DND-41 (cell line): ENCODE data around the gene HMCN1.

Experiments used
- ATAC-seq: fragments of 200-7000 bp; cut with Tn5 transposase; 3 replicates; pipeline ENCODE4 v1.9.1; 2021; ENCODE audit warnings: low read depth; ENCODE audit not compliant: insufficient read depth
- DNase-seq: peaks from one replicate; pipeline ENCODE4 v3.0.0-alpha.2; 2020
- H2AFZ ChIP-seq: 2 replicates; pipeline ENCODE4 v1.6.0; 2012; ENCODE audit warnings: low read depth, low read length
- H3K27ac ChIP-seq: 2 replicates; pipeline ENCODE4 v1.5.1; 2012; ENCODE audit warnings: low read length, inconsistent platforms
- H3K27me3 ChIP-seq: fragments of 200-600 bp; sonication (generic); 2 replicates; pipeline ENCODE4 v1.6.0; 2012; ENCODE audit warnings: low read length, mild to moderate bottlenecking, inconsistent platforms; ENCODE audit not compliant: insufficient read depth, poor library complexity
- H3K36me3 ChIP-seq: 2 replicates; pipeline ENCODE4 v1.5.1; 2012; ENCODE audit warnings: low read length, inconsistent platforms; ENCODE audit not compliant: insufficient read depth
- H3K4me1 ChIP-seq: 2 replicates; pipeline ENCODE4 v1.5.1; 2012; ENCODE audit warnings: mild to moderate bottlenecking, low read length; ENCODE audit not compliant: insufficient read depth
- H3K4me2 ChIP-seq: 2 replicates; pipeline ENCODE4 v1.6.0; 2012; ENCODE audit warnings: mild to moderate bottlenecking, moderate library complexity, low read length, inconsistent platforms; ENCODE audit not compliant: insufficient read depth
- H3K4me3 ChIP-seq, 2 experiments: fragments of 200-600 bp in 1 of 2; shearing (Covaris generic) in 1 of 2; 2 replicates each; pipeline ENCODE4 v1.5.1; 2012 to 2016; ENCODE audit warnings: inconsistent platforms in 2 of 2, low read length in 2 of 2, mild to moderate bottlenecking in 2 of 2, low read depth in 1 of 2, moderate library complexity in 1 of 2
- H3K79me2 ChIP-seq: 2 replicates; pipeline ENCODE4 v1.6.0; 2012; ENCODE audit warnings: low read length, inconsistent platforms; ENCODE audit not compliant: insufficient read depth
- H3K9ac ChIP-seq: 2 replicates; pipeline ENCODE4 v1.6.0; 2012; ENCODE audit warnings: low read depth, mild to moderate bottlenecking, inconsistent platforms, low read length, moderate library complexity
- H3K9me3 ChIP-seq: 2 replicates; pipeline ENCODE4 v1.5.1; 2012; ENCODE audit warnings: low read length, moderate library complexity, mild to moderate bottlenecking, inconsistent platforms; ENCODE audit not compliant: insufficient read depth, severe bottlenecking
- H4K20me1 ChIP-seq: 2 replicates; pipeline ENCODE4 v1.6.0; 2012; ENCODE audit warnings: low read length; ENCODE audit not compliant: insufficient read depth
- CTCF ChIP-seq: IDR thresholded peaks from 2 replicates; pipeline ENCODE4 v1.5.1; 2012; ENCODE audit warnings: borderline replicate concordance, low read length, moderate library complexity, mild to moderate bottlenecking; ENCODE audit not compliant: poor library complexity, severe bottlenecking; ENCODE audit errors: extremely low read depth
- EZH2 ChIP-seq: IDR thresholded peaks from 3 replicates; pipeline ENCODE4 v1.6.1; 2012; ENCODE audit warnings: borderline replicate concordance, low read depth, mild to moderate bottlenecking, moderate library complexity, low read length, inconsistent platforms; ENCODE audit not compliant: severe bottlenecking

HMCN1 gene

DNA sequence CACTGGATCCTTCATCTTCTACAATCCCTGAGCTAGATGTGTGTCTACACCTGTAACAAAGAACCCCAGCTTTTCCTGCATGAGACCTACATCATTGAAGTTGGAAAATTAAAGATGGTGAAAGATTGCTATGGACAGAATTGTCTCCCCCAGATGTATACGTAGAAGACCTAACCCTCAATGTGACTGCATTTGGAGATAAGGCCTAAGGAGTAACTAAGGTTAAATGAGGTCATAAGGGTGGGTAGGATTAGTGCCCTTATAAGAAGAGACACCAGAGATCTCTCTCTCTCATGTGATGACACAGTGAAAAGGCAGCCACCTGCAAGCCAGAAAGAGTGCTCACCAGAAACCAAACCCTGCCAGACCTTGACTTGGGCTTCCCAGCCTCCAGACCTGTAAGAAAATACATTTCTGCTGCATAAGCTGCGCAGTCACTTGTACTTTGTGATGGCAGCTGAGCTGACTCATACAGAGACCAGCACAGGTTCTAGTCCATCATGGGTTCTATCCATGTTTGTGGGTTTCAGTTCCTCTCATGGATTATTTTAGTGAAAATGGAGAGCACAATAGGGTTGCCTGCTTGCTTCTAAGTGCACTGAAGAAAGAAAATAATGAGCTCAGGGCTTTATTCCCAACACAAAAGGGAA is 460.0 kb downstream of the HMCN1 start:
- H3K4me1 ChIP-seq = no peaks in the 10 kb centered on the region
- no peaks in the 10 kb centered on the region for H3K36me3 ChIP-seq
- no peak overlapping the region for H3K27ac ChIP-seq
- no peak overlapping the region for H3K9ac ChIP-seq
- H3K4me3 ChIP-seq = no peak overlapping the region
- H3K9me3 ChIP-seq = no peaks in the 10 kb centered on the region
- DNase-seq (no peak), ATAC-seq (no peak)
- H3K4me2 ChIP-seq = no peak overlapping the region
- no peaks in the 10 kb centered on the region for H3K79me2 ChIP-seq
- no peak overlapping the region for H2AFZ ChIP-seq
- H4K20me1 ChIP-seq = no peaks in the 10 kb centered on the region
- no peak for TF ChIP-seq CTCF
- H3K27me3 ChIP-seq = no peaks in the 10 kb centered on the region

DNA sequence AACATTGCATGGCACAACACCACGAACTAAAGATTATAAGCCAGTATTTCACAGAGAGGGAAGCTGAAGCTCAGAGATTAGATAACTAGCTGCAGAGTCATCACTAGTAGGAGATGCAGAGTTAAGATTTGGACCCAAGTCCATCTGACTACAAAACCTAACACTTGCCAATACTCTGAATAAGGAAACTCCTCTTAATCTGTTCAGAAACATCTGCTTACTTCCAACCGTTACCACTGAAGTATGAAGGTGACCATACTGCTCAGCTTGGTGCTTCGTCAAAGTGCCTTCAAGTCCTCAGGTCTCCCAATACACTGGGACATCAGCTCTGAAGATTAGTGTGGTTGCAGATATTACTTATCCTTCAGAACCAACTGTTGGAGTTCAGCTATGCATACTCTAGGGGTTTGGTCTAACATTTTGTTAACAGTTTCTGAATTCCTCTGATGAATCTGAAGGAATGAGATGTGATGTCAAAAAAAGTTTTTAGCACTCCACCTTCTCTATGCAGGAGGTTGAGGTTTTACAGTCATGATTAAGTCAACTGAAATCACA is 461.3 kb downstream of the HMCN1 start:
- Histone ChIP-seq H3K9me3 (no peaks in the 10 kb centered on the region), H3K36me3 (no peaks in the 10 kb centered on the region), H3K79me2 (no peaks in the 10 kb centered on the region), H3K4me1 (no peaks in the 10 kb centered on the region), H3K27me3 (no peaks in the 10 kb centered on the region), H3K27ac (no peak overlapping the region), H3K4me3 (no peak overlapping the region), H4K20me1 (no peaks in the 10 kb centered on the region), H2AFZ (no peak overlapping the region), H3K4me2 (no peak overlapping the region), H3K9ac (no peak overlapping the region)
- ATAC-seq (no peak), DNase-seq (no peak)
- TF ChIP-seq CTCF (no peak), EZH2 (no peak)

GRCh38 chr1:186202271-186202764 is 468.1 kb downstream of the HMCN1 start:
- no peaks in the 10 kb centered on the region for H4K20me1 ChIP-seq
- no peak for TF ChIP-seq CTCF
- no peak for TF ChIP-seq EZH2
- H3K36me3 ChIP-seq = no peaks in the 10 kb centered on the region
- H2AFZ ChIP-seq = no peak overlapping the region
- no peaks in the 10 kb centered on the region for H3K79me2 ChIP-seq
- no peaks in the 10 kb centered on the region for H3K4me1 ChIP-seq
- peaks cover 27% of the 10 kb centered on the region for H3K27me3 ChIP-seq
- no peak overlapping the region for H3K4me3 ChIP-seq
- ATAC-seq (no peak), DNase-seq (no peak)
- H3K27ac ChIP-seq = no peak overlapping the region
- no peak overlapping the region for H3K9ac ChIP-seq
- no peak overlapping the region for H3K4me2 ChIP-seq
- H3K9me3 ChIP-seq = no peaks in the 10 kb centered on the region
